Astrocyte of the spinal cord (primary cell): ENCODE measurements around the gene SCMH1.
"Not testable (repeated sequence)": the region's sequence is repeated elsewhere in the genome, so short reads cannot be mapped to it uniquely, and the experiment has no call there.

Experiments
- DNase-seq: peaks from one replicate; pipeline ENCODE4 v3.0.0; 2011; ENCODE audit warnings: low read depth, low spot score
- H3K4me3 ChIP-seq: 2 replicates; pipeline ENCODE4 v1.5.1; 2011; ENCODE audit warnings: low read depth, mild to moderate bottlenecking, low read length, moderate library complexity
- CTCF ChIP-seq: IDR thresholded peaks from 2 replicates; pipeline ENCODE4 v1.5.1; 2012; ENCODE audit warnings: low read depth, mild to moderate bottlenecking, low read length, inconsistent platforms
- in situ Hi-C: cut with HindIII; loops from 2 replicates; pipeline ENCODE4 v1.10.0; 2017; ENCODE audit warnings: low sequenced_read_pairs

The SCMH1 gene

GRCh38 chr1:41222496-41222895 is 19.6 kb downstream of the SCMH1 start:
- DNase-seq, result peak; percentile 10
- in situ Hi-C loops, result no loop called here
- no peak overlapping the region for H3K4me3 ChIP-seq
- TF ChIP-seq CTCF, result no peak

DNA sequence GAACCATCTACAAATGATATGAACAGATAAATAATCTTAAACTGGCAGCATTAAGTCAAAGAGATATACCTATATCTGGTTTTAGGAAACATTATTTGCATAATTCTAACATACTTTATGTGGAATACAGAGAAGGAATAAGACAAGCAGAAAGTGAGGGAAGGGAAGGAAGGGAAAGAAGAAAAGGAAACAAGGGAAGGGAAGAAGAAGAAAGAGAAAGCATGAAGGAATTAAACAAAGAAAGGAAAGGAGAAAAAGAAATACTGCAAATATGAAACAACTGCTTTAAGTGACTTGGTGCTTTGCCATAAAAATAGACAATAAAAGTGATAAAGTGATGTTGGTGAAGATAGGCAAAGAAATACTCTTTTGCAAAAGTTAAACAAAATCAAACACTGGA is 20.1 kb downstream of the SCMH1 start:
- no peak for DNase-seq
- no peak overlapping the region for H3K4me3 ChIP-seq
- no peak for TF ChIP-seq CTCF
- in situ Hi-C loops, result no loop called here

- in situ Hi-C loops, result no loop called here
- H3K4me3 ChIP-seq, result no peak overlapping the region
- DNase-seq, result no peak
- TF ChIP-seq CTCF, result no peak
Observed at GRCh38 chr1:41218152-41218551, 24.0 kb downstream of the SCMH1 start.

DNA sequence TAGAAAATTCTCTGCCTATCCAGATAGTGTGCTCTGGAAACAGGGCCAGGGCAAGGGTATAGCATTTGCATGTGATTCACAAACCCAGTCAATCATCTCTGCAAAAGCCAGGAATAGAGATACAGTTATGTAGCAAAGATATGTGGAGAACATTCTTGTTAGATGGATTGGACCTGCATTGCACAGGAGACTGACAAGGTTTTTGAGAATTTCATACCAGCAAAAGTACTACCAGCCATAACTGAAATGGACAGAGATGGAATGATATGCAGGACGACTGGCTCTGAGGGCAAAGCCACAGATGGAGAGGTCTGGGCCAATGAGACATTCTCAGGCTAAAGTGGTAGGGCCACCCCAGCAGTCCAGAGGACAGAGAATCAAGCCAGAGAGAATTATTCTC is 24.7 kb downstream of the SCMH1 start:
- H3K4me3 ChIP-seq, result no peak overlapping the region
- no peak for TF ChIP-seq CTCF
- DNase-seq, result no peak
- in situ Hi-C loops, result no loop called here

- in situ Hi-C loops, result no loop called here
- no peak for DNase-seq
- TF ChIP-seq CTCF, result no peak
- H3K4me3 ChIP-seq, result no peak overlapping the region
Observed at GRCh38 chr1:41215623-41216022, 26.5 kb downstream of the SCMH1 start.

DNA sequence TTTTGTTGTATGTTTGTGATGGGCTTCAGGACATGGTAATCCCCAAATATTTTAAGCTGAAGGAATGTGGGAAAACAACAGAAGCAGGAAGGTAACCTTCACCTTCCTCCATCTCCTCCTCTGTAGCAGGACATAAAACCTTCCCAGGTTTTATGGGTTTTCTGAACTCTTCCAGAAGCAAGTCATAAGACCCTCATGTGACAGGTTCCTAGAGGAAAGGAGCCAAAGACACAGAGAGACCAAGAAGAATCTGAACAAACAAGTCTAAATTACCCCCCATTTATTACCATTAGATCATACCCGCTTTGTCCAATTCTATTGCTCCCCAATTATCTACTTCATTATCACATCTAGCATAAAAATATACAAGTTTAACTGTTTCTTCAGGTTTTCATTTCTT is 28.8 kb downstream of the SCMH1 start:
- no peak for TF ChIP-seq CTCF
- no peak overlapping the region for H3K4me3 ChIP-seq
- in situ Hi-C loops, result no loop called here
- DNase-seq, result no peak

- H3K4me3 ChIP-seq, in situ Hi-C loops, DNase-seq: not testable (repeated sequence)
Observed at GRCh38 chr1:41211608-41212007, 30.5 kb downstream of the SCMH1 start.

GRCh38 chr1:41207053-41207452 is 35.1 kb downstream of the SCMH1 start:
- in situ Hi-C loops, H3K4me3 ChIP-seq, DNase-seq: not testable (repeated sequence)
